ENCODE measurements around the gene FAM13B.
"Not testable (repeated sequence)": the region's sequence is repeated elsewhere in the genome, so short reads cannot be mapped to it uniquely, and the experiment has no call there.

The FAM13B gene

GRCh38 chr5:137960819-137961218 is 72.1 kb downstream of the FAM13B start:
- DNase-seq (ENCODE audit: low spot score): no peak

GRCh38 chr5:137960141-137960540 is 72.7 kb downstream of the FAM13B start:
- no peak for DNase-seq (ENCODE audit: low spot score)

- no peak for DNase-seq (ENCODE audit: low spot score)
Observed at GRCh38 chr5:137959488-137959887, 73.4 kb downstream of the FAM13B start.

GRCh38 chr5:137957948-137958347 is 74.9 kb downstream of the FAM13B start:
- DNase-seq (ENCODE audit: low spot score): no peak

GRCh38 chr5:137954131-137954879 is 78.6 kb downstream of the FAM13B start:
- DNase-seq (ENCODE audit: low spot score): no peak

- DNase-seq (ENCODE audit: low spot score): no peak
Observed at GRCh38 chr5:137945825-137946224, 87.1 kb downstream of the FAM13B start.

- not testable (repeated sequence) for DNase-seq (ENCODE audit: low spot score)
Observed at GRCh38 chr5:137944280-137944679, 88.6 kb downstream of the FAM13B start.

GRCh38 chr5:137939331-137939730 is 93.5 kb downstream of the FAM13B start:
- DNase-seq (ENCODE audit: low spot score): no peak

GRCh38 chr5:137938751-137939143 is 94.1 kb downstream of the FAM13B start:
- no peak for DNase-seq (ENCODE audit: low spot score)

GRCh38 chr5:137937994-137938750 is 94.7 kb downstream of the FAM13B start:
- no peak for DNase-seq (ENCODE audit: low spot score)

GRCh38 chr5:137935694-137936093 is 97.2 kb downstream of the FAM13B start:
- no peak for DNase-seq (ENCODE audit: low spot score)

GRCh38 chr5:137935190-137935589 is 97.7 kb downstream of the FAM13B start:
- no peak for DNase-seq (ENCODE audit: low spot score)

- no peak for DNase-seq (ENCODE audit: low spot score)
Observed at GRCh38 chr5:137933491-137933911, 99.4 kb downstream of the FAM13B start.

GRCh38 chr5:137932800-137933199 is 100.1 kb downstream of the FAM13B start:
- no peak for DNase-seq (ENCODE audit: low spot score)

GRCh38 chr5:137923856-137924255 is 109.0 kb downstream of the FAM13B start:
- DNase-seq (ENCODE audit: low spot score): no peak

GRCh38 chr5:137921931-137922330 is 110.9 kb downstream of the FAM13B start:
- DNase-seq (ENCODE audit: low spot score): no peak

- no peak for DNase-seq (ENCODE audit: low spot score)
Observed at GRCh38 chr5:137916923-137917322, 116.0 kb downstream of the FAM13B start.

GRCh38 chr5:137914758-137915157 is 118.1 kb downstream of the FAM13B start:
- DNase-seq (ENCODE audit: low spot score): no peak

GRCh38 chr5:137902408-137903133 is 130.3 kb downstream of the FAM13B start:
- no peak for DNase-seq (ENCODE audit: low spot score)

GRCh38 chr5:137901011-137901817 is 131.7 kb downstream of the FAM13B start:
- DNase-seq (ENCODE audit: low spot score): no peak

- DNase-seq (ENCODE audit: low spot score): no peak
Observed at GRCh38 chr5:137899493-137899892, 133.4 kb downstream of the FAM13B start.

GRCh38 chr5:137896560-137896959 is 136.3 kb downstream of the FAM13B start:
- DNase-seq (ENCODE audit: low spot score): no peak

Data from CD4-positive, alpha-beta T cell treated with Interleukin-15 for 4 hours (primary cell).